Fibroblast of skin of left biceps (primary cell): ENCODE results near the gene CPB2.
A peak's percentile ranks its signal among the peaks of the same experiment; 100 is the strongest.

ENCODE experiments used
- DNase-seq, 2 experiments: peaks; one replicate each; pipeline ENCODE4 v3.0.0-alpha.2; 2013; ENCODE audit warnings: low read depth in 2 of 2

Gene CPB2

GRCh38 chr13:46127358-46128023 lies 22.7 kb upstream of the CPB2 start:
- DNase-seq, result no peak

GRCh38 chr13:46126552-46127357 lies 21.9 kb upstream of the CPB2 start:
- DNase-seq, result peak; percentile 39 to 40

GRCh38 chr13:46126056-46126455 lies 21.2 kb upstream of the CPB2 start:
- no peak for DNase-seq

GRCh38 chr13:46124967-46125933 lies 20.4 kb upstream of the CPB2 start:
- DNase-seq, result no peak

- DNase-seq, result no peak
Observed at GRCh38 chr13:46124531-46124966, 19.7 kb upstream of the CPB2 start.

- no peak for DNase-seq
Observed at GRCh38 chr13:46122304-46122703, 17.5 kb upstream of the CPB2 start.

GRCh38 chr13:46121597-46122163 lies 16.8 kb upstream of the CPB2 start:
- DNase-seq, result no peak

GRCh38 chr13:46121033-46121432 lies 16.2 kb upstream of the CPB2 start:
- no peak for DNase-seq

- DNase-seq, result peak in 1 of 2 experiments; percentile 13
Observed at GRCh38 chr13:46119883-46120614, 15.2 kb upstream of the CPB2 start.

GRCh38 chr13:46116653-46117502 lies 12.0 kb upstream of the CPB2 start:
- DNase-seq, result no peak

GRCh38 chr13:46114613-46115012 lies 9.8 kb upstream of the CPB2 start:
- no peak for DNase-seq

- no peak for DNase-seq
Observed at GRCh38 chr13:46113596-46113995, 8.8 kb upstream of the CPB2 start.

- no peak for DNase-seq
Observed at GRCh38 chr13:46111151-46111550, 6.3 kb upstream of the CPB2 start.

GRCh38 chr13:46109451-46109850 lies 4.6 kb upstream of the CPB2 start:
- no peak for DNase-seq

GRCh38 chr13:46106839-46107371 lies 2.1 kb upstream of the CPB2 start:
- DNase-seq, result no peak

- DNase-seq, result no peak
Observed at GRCh38 chr13:46103037-46103436, 1.8 kb downstream of the CPB2 start.

- DNase-seq, result no peak
Observed at GRCh38 chr13:46102255-46102605, 2.6 kb downstream of the CPB2 start.

- no peak for DNase-seq
Observed at GRCh38 chr13:46101484-46102254, 3.2 kb downstream of the CPB2 start.

- no peak for DNase-seq
Observed at GRCh38 chr13:46101002-46101401, 3.8 kb downstream of the CPB2 start.
